T-cell (primary cell): Measurements from ENCODE around the gene PEAK1. TPM values are rescaled to one million over a fixed set of nuclear protein-coding genes. Genes with fewer than 3 reads are reported as not detected.
A peak's percentile ranks its signal among the peaks of the same experiment; 100 is the strongest.

ENCODE experiments used
- ATAC-seq, 4 experiments: fragments of 200-7000 bp in 3 of 4; fragments of 150-1000 bp in 1 of 4; cut with Tn5 transposase; replicated peaks in 1 of 4; 1 replicate in 3 of 4; 2 replicates in 1 of 4; pipeline ENCODE4 v1.10.0; 2021; ENCODE audit warnings: moderate library complexity in 3 of 4, mild to moderate bottlenecking in 2 of 4, moderate number of reproducible peaks in 1 of 4
- CTCF ChIA-PET, 2 donors: fragments of 300-600 bp; sonication (Branson Sonifier 250); formaldehyde crosslinking; loops; one replicate each; lab custom pipeline; 2022; ENCODE audit warnings: antibody characterized with exemption in 2 of 2; lab: Charles Lee
- POLR2A ChIA-PET, 2 donors: fragments of 300-600 bp; sonication (Branson Sonifier 250); formaldehyde crosslinking; loops; one replicate each; lab custom pipeline; 2022; ENCODE audit warnings: antibody characterized with exemption in 2 of 2; lab: Charles Lee
- DNase-seq, 35 experiments: peaks; one replicate each; pipeline versions ENCODE4 v3.0.0 to v3.0.0-alpha.2; 2013 to 2023
- H3K27ac ChIP-seq: one replicate; pipeline ENCODE4 v1.5.1; 2013; ENCODE audit warnings: low read length
- H3K27me3 ChIP-seq, 2 experiments: replicated peaks in 1 of 2; 1 replicate in 1 of 2; 2 replicates in 1 of 2; pipeline versions ENCODE4 v1.6.1 to v1.7.0; 2013; ENCODE audit warnings: low read length in 1 of 2, mixed read lengths in 1 of 2; ENCODE audit not compliant: control insufficient read depth in 2 of 2, insufficient read depth in 2 of 2; ENCODE audit errors: extremely low read depth in 1 of 2
- H3K36me3 ChIP-seq, 2 donors: 1 replicate in 1 of 2; 2 replicates in 1 of 2; pipeline versions ENCODE4 v1.6.1 to v1.7.0; 2013; ENCODE audit warnings: low read length in 1 of 2; ENCODE audit not compliant: control insufficient read depth in 2 of 2, insufficient read depth in 1 of 2; ENCODE audit errors: extremely low read depth in 1 of 2
- H3K4me1 ChIP-seq, 2 experiments: 1 replicate in 1 of 2; 2 replicates in 1 of 2; pipeline versions ENCODE4 v1.6.1 to v1.7.0; 2013; ENCODE audit warnings: low read length in 2 of 2, mixed read lengths in 1 of 2; ENCODE audit not compliant: insufficient read depth in 2 of 2, control insufficient read depth in 1 of 2; ENCODE audit errors: extremely low read depth in 1 of 2
- H3K4me3 ChIP-seq, 2 donors: 1 replicate in 1 of 2; 2 replicates in 1 of 2; pipeline versions ENCODE4 v1.5.1 to v1.7.0; 2013; ENCODE audit warnings: mild to moderate bottlenecking in 2 of 2, low read length in 1 of 2, moderate library complexity in 1 of 2; ENCODE audit not compliant: control insufficient read depth in 1 of 2; ENCODE audit errors: extremely low read depth in 1 of 2
- H3K9me3 ChIP-seq: 2 replicates; pipeline ENCODE4 v1.7.0; 2013
- H3K27ac Mint-ChIP-seq, 2 donors: one replicate each; pipeline ENCODE4 v1.8.0; 2020 to 2021; ENCODE audit warnings: mild to moderate bottlenecking in 2 of 2, mixed read lengths in 2 of 2
- H3K27me3 Mint-ChIP-seq, 2 donors: one replicate each; pipeline ENCODE4 v1.8.0; 2021 to 2022; ENCODE audit warnings: mixed read lengths in 2 of 2
- H3K36me3 Mint-ChIP-seq: one replicate; pipeline ENCODE4 v1.8.0; 2021; ENCODE audit warnings: mixed read lengths
- H3K4me1 Mint-ChIP-seq, 3 donors: one replicate each; pipeline ENCODE4 v1.8.0; 2020 to 2022; ENCODE audit warnings: mixed read lengths in 3 of 3, mild to moderate bottlenecking in 1 of 3
- H3K4me3 Mint-ChIP-seq, 3 donors: one replicate each; pipeline ENCODE4 v1.8.0; 2020 to 2022; ENCODE audit warnings: mild to moderate bottlenecking in 3 of 3, mixed read lengths in 3 of 3, moderate library complexity in 3 of 3
- H3K9me3 Mint-ChIP-seq, 3 donors: one replicate each; pipeline ENCODE4 v1.8.0; 2020 to 2022; ENCODE audit warnings: mixed read lengths in 3 of 3
- WGBS: methylation state at CpG from one replicate; pipeline ENCODE4 v1.1.5; 2013; ENCODE audit warnings: missing lambda C conversion rate; ENCODE audit not compliant: insufficient coverage; 5-methylcytosine and 5-hydroxymethylcytosine counted together
- total RNA-seq, 35 experiments: library from RNA in 6 of 35; stranded (reverse) in 6 of 35; fragments of 120-200 nt in 1 of 35; gene quantifications; one replicate each; pipeline versions ENCODE4 v1.2.1 to v1.2.4 and lab custom pipeline; 2013 to 2026

PEAK1 gene
- total RNA-seq, 5 donors from 2014 or later (not counting 1 experiment from before 2014, with no cell fraction given): 9.4 to 17.7 (median 10.9) TPM

- no peak for ATAC-seq
- CTCF ChIA-PET: no interaction called here
Observed at GRCh38 chr15:77414789-77415442, 5.0 kb downstream of the PEAK1 start.

GRCh38 chr15:77413699-77414349 is 6.1 kb downstream of the PEAK1 start:
- H3K36me3 ChIP-seq: no peaks in the 10 kb centered on the region
- no peak overlapping the region for H3K4me3 ChIP-seq
- ChIA-PET POLR2A (no interaction called here), CTCF (no interaction called here)
- Mint-ChIP-seq H3K27me3 (no peaks in the 10 kb centered on the region), H3K27ac (no peak overlapping the region), H3K36me3 (no peaks in the 10 kb centered on the region), H3K4me3 (no peak overlapping the region), H3K9me3 (no peaks in the 10 kb centered on the region), H3K4me1 (peaks cover 22 to 24% (median 22%) of the 10 kb centered on the region in 3 donors)
- H3K4me1 ChIP-seq: peaks cover 6 to 16% of the 10 kb centered on the region in 2 experiments
- H3K27ac ChIP-seq: no peak overlapping the region
- ATAC-seq (no peak), DNase-seq (no peak)
- H3K9me3 ChIP-seq: no peaks in the 10 kb centered on the region
- no peaks in the 10 kb centered on the region for H3K27me3 ChIP-seq
- no CpG with 5 or more reads among the region's 4 CpGs for whole genome bisulfite sequencing

More at GRCh38 chr15:77414789-77415442, 5.0 kb downstream of the PEAK1 start:
- H3K4me1 ChIP-seq: peaks cover 8 to 9% of the 10 kb centered on the region in 2 experiments
- DNase-seq: no peak
- peaks cover 16 to 19% (median 19%) of the 10 kb centered on the region in 3 donors for H3K4me1 Mint-ChIP-seq
- POLR2A ChIA-PET: interaction anchor here in 1 of 2 donors (0.5 kb wide), 1 partner anchor 623 kb away, joined by 3 read pairs; no protein-coding TSS in a partner anchor
- no peaks in the 10 kb centered on the region for H3K9me3 ChIP-seq
- H3K36me3 ChIP-seq: no peaks in the 10 kb centered on the region
- no peaks in the 10 kb centered on the region for H3K9me3 Mint-ChIP-seq
- no peaks in the 10 kb centered on the region for H3K27me3 Mint-ChIP-seq
- H3K4me3 Mint-ChIP-seq: no peak overlapping the region
- no peak overlapping the region for H3K27ac ChIP-seq
- WGBS: no CpG with 5 or more reads among the region's 2 CpGs
- H3K4me3 ChIP-seq: no peak overlapping the region
- H3K36me3 Mint-ChIP-seq: no peaks in the 10 kb centered on the region
- peaks cover 0 to 3% of the 10 kb centered on the region in 2 experiments for H3K27me3 ChIP-seq
- peak overlapping the region in 1 of 2 donors; percentile 18 for H3K27ac Mint-ChIP-seq

- ATAC-seq (no peak), DNase-seq (no peak)
- H3K27me3 ChIP-seq: no peaks in the 10 kb centered on the region
- no peaks in the 10 kb centered on the region for H3K36me3 ChIP-seq
- no peaks in the 10 kb centered on the region for H3K9me3 ChIP-seq
- peaks cover 15 to 17% (median 15%) of the 10 kb centered on the region in 3 donors for H3K4me1 Mint-ChIP-seq
- no CpG with 5 or more reads among the region's 2 CpGs for WGBS
- ChIA-PET CTCF (no interaction called here), POLR2A (no interaction called here)
- H3K9me3 Mint-ChIP-seq: no peaks in the 10 kb centered on the region
- no peak overlapping the region for H3K27ac Mint-ChIP-seq
- no peak overlapping the region for H3K4me3 Mint-ChIP-seq
- no peaks in the 10 kb centered on the region for H3K27me3 Mint-ChIP-seq
- no peak overlapping the region for H3K4me3 ChIP-seq
- H3K4me1 ChIP-seq: peaks cover 6 to 13% of the 10 kb centered on the region in 2 experiments
- H3K27ac ChIP-seq: no peak overlapping the region
- H3K36me3 Mint-ChIP-seq: no peaks in the 10 kb centered on the region
Observed at GRCh38 chr15:77412972-77413698, 6.8 kb downstream of the PEAK1 start.

- Mint-ChIP-seq H3K27ac (no peak overlapping the region), H3K36me3 (no peaks in the 10 kb centered on the region), H3K9me3 (no peaks in the 10 kb centered on the region), H3K4me3 (no peak overlapping the region), H3K4me1 (peaks cover 14 to 19% (median 15%) of the 10 kb centered on the region in 3 donors), H3K27me3 (no peaks in the 10 kb centered on the region)
- H3K4me3 ChIP-seq: no peak overlapping the region
- ChIA-PET POLR2A (interaction anchor here in 1 of 2 donors (0.7 kb wide), 1 partner anchor 10 kb away, joined by 4 read pairs; no protein-coding TSS in a partner anchor), CTCF (interaction anchor here in 1 of 2 donors (0.6 kb wide), 1 partner anchor 27 kb away, joined by 3 read pairs; no protein-coding TSS in a partner anchor)
- H3K36me3 ChIP-seq: no peaks in the 10 kb centered on the region
- 100% methylated on average over 2 of the region's 3 CpGs for WGBS
- no peak overlapping the region for H3K27ac ChIP-seq
- no peaks in the 10 kb centered on the region for H3K9me3 ChIP-seq
- ATAC-seq: no peak
- no peak for DNase-seq
- peaks cover 6 to 13% of the 10 kb centered on the region in 2 experiments for H3K4me1 ChIP-seq
- H3K27me3 ChIP-seq: no peaks in the 10 kb centered on the region
Observed at GRCh38 chr15:77411619-77411976, 8.3 kb downstream of the PEAK1 start.

- no peak overlapping the region for H3K4me3 ChIP-seq
- no peaks in the 10 kb centered on the region for H3K27me3 ChIP-seq
- no peaks in the 10 kb centered on the region for H3K36me3 ChIP-seq
- POLR2A ChIA-PET: interaction anchor here in 1 of 2 donors (0.7 kb wide), 1 partner anchor 10 kb away, joined by 4 read pairs; no protein-coding TSS in a partner anchor
- Mint-ChIP-seq H3K27ac (no peak overlapping the region), H3K4me1 (peaks cover 14 to 25% (median 15%) of the 10 kb centered on the region in 3 donors), H3K4me3 (no peak overlapping the region), H3K9me3 (no peaks in the 10 kb centered on the region), H3K27me3 (no peaks in the 10 kb centered on the region), H3K36me3 (no peaks in the 10 kb centered on the region)
- 100% methylated on average over 2 of the region's 7 CpGs for WGBS
- no peak for DNase-seq
- CTCF ChIA-PET: no interaction called here
- ATAC-seq: no peak
- H3K4me1 ChIP-seq: peaks cover 6 to 15% of the 10 kb centered on the region in 2 experiments
- no peak overlapping the region for H3K27ac ChIP-seq
- no peaks in the 10 kb centered on the region for H3K9me3 ChIP-seq
Observed at GRCh38 chr15:77410701-77411618, 8.9 kb downstream of the PEAK1 start.
